HepG2 (cell line): Measurements from ENCODE around the gene MEGF6. TPM values are rescaled to one million over a fixed set of nuclear protein-coding genes. Genes with fewer than 3 reads are reported as not detected.

Experiments
- CREM ChIP-seq, 2 experiments: sonication (generic) in 1 of 2; formaldehyde crosslinking in 1 of 2; IDR thresholded peaks; 2 replicates each; pipeline versions ENCODE4 v1.4.0 to v1.6.1; 2016 to 2020; ENCODE audit warnings: antibody characterized with exemption in 1 of 2, mild to moderate bottlenecking in 1 of 2, missing genetic modification reagents in 1 of 2
- ELF3 ChIP-seq: IDR thresholded peaks from 2 replicates; pipeline ENCODE4 v1.6.1; 2016; ENCODE audit warnings: missing genetic modification reagents, missing compliant biosample characterization
- FOXA1 ChIP-seq, 2 experiments: fragments of 450-650 bp in 1 of 2; sonication (generic) in 1 of 2; formaldehyde crosslinking in 1 of 2; IDR thresholded peaks; 2 replicates each; pipeline versions ENCODE4 v1.4.0 to v1.6.1; 2016 to 2020; ENCODE audit warnings: missing genetic modification reagents in 1 of 2
- HOXD1 ChIP-seq: sonication (generic); formaldehyde crosslinking; IDR thresholded peaks from 2 replicates; pipeline ENCODE4 v1.5.0; 2020; ENCODE audit warnings: missing genetic modification reagents
- KDM5B ChIP-seq: sonication (generic); formaldehyde crosslinking; IDR thresholded peaks from 2 replicates; pipeline ENCODE4 v1.4.0; 2020; ENCODE audit warnings: missing genetic modification reagents, mild to moderate bottlenecking, borderline replicate concordance
- MAF1 ChIP-seq: sonication (generic); formaldehyde crosslinking; IDR thresholded peaks from 2 replicates; pipeline ENCODE4 v1.5.0; 2020; ENCODE audit warnings: missing genetic modification reagents, borderline replicate concordance
- MYPOP ChIP-seq: sonication (generic); formaldehyde crosslinking; IDR thresholded peaks from 2 replicates; pipeline ENCODE4 v1.8.1; 2023; ENCODE audit warnings: mild to moderate bottlenecking, moderate library complexity, missing genetic modification reagents
- NCOA2 ChIP-seq: sonication (generic); formaldehyde crosslinking; IDR thresholded peaks from 2 replicates; pipeline ENCODE4 v1.8.0; 2022; ENCODE audit warnings: inconsistent platforms
- NFYC ChIP-seq: IDR thresholded peaks from 2 replicates; pipeline ENCODE4 v1.6.1; 2016; ENCODE audit warnings: missing genetic modification reagents, missing compliant biosample characterization
- SALL1 ChIP-seq: sonication (generic); formaldehyde crosslinking; IDR thresholded peaks from 2 replicates; pipeline ENCODE4 v1.8.0; 2022; ENCODE audit warnings: mild to moderate bottlenecking, missing genetic modification reagents
- SOX13 ChIP-seq, 3 experiments: fragments of 450-650 bp in 1 of 3; sonication (generic) in 1 of 3; formaldehyde crosslinking in 1 of 3; IDR thresholded peaks in 2 of 3; conservative IDR thresholded peaks in 1 of 3; 2 replicates each; pipeline versions ENCODE4 v1.5.0 to v1.6.1; 2016 to 2020; ENCODE audit warnings: antibody characterized with exemption in 1 of 3, mild to moderate bottlenecking in 1 of 3, missing compliant biosample characterization in 1 of 3, missing genetic modification reagents in 1 of 3, moderate library complexity in 1 of 3
- SRSF4 ChIP-seq: fragments of 200-400 bp; formaldehyde crosslinking; IDR thresholded peaks from one replicate; pipeline ENCODE4 v1.6.1; 2018; ENCODE audit warnings: mild to moderate bottlenecking, low read depth, low read length, moderate library complexity; ENCODE audit not compliant: poor library complexity, severe bottlenecking
- UBTF ChIP-seq: sonication (generic); formaldehyde crosslinking; IDR thresholded peaks from 2 replicates; pipeline ENCODE4 v1.4.0; 2020; ENCODE audit warnings: mild to moderate bottlenecking, missing genetic modification reagents
- ZNF333 ChIP-seq: sonication (generic); formaldehyde crosslinking; IDR thresholded peaks from 2 replicates; pipeline ENCODE4 v1.4.0; 2020; ENCODE audit warnings: mild to moderate bottlenecking, missing genetic modification reagents, borderline replicate concordance
- ZNF577 ChIP-seq: sonication (generic); formaldehyde crosslinking; IDR thresholded peaks from 2 replicates; pipeline ENCODE4 v1.4.0; 2020; ENCODE audit warnings: mild to moderate bottlenecking, low read depth, missing genetic modification reagents, borderline replicate concordance
- ZNF605 ChIP-seq: sonication (generic); formaldehyde crosslinking; IDR thresholded peaks from 2 replicates; pipeline ENCODE4 v1.8.0; 2022; ENCODE audit warnings: mild to moderate bottlenecking, missing genetic modification reagents
- ZNF776 ChIP-seq: sonication (generic); formaldehyde crosslinking; IDR thresholded peaks from 2 replicates; pipeline ENCODE4 v1.4.0; 2020; ENCODE audit warnings: mild to moderate bottlenecking, missing genetic modification reagents
- polyA plus RNA-seq, 8 experiments: library from polyadenylated mRNA; depleted of rRNA in 3 of 8; stranded (reverse) in 7 of 8; unstranded in 1 of 8; fragments of >200 nt; fragmentation: Illumina TruSeq in 4 of 8; extraction: Trizol in 4 of 8; gene quantifications; 2 replicates each; pipeline versions ENCODE4 v1.2.1 to v1.2.3, GENCODE V29; 2011 to 2016; ENCODE audit warnings: low read depth in 4 of 8, missing spikeins in 1 of 8, mixed read lengths in 1 of 8; ENCODE audit not compliant: insufficient read depth in 1 of 8
- total RNA-seq, 5 experiments: library from RNA; depleted of rRNA; stranded (reverse); fragments of >200 nt; fragmentation: Illumina TruSeq; extraction: Trizol; gene quantifications; 2 replicates each; pipeline ENCODE4 v1.2.3, GENCODE V29; 2016; ENCODE audit warnings: low read depth in 1 of 5
- TF ChIP-seq, protein P1 (sequence below): sonication (generic); formaldehyde crosslinking; IDR thresholded peaks from 2 replicates; pipeline ENCODE4 v1.4.0; 2020; ENCODE audit warnings: mild to moderate bottlenecking, missing genetic modification reagents
- TF ChIP-seq, protein P2 (sequence below): IDR thresholded peaks from 2 replicates; pipeline ENCODE4 v1.4.0; 2020; ENCODE audit warnings: mild to moderate bottlenecking, missing genetic modification reagents

MEGF6 gene
- total and polyA plus RNA-seq, 2 of the 13 experiments (the other 11 are each of a cell fraction or from before 2014, with no cell fraction given), result 1.9 TPM

GRCh38 chr1:3652548-3653285 is 41.4 kb upstream of the MEGF6 start (continued):
- TF ChIP-seq HOXD1 (CRISPR knock-in tag) (no peak), NFYC (no peak), MYPOP (CRISPR knock-in tag) (peak; percentile 15; the same call in 1 of the 2 replicates), SOX13 (IDR thresholded peaks at IDR 0.05) (no peak), SOX13 (CRISPR knock-in tag; conservative IDR thresholded peaks at IDR 0.05 in 1 of 2, IDR thresholded peaks at IDR 0.05 in 1 of 2) (no peak), ELF3 (CRISPR knock-in tag) (no peak), MAF1 (CRISPR knock-in tag) (no peak), NCOA2 (CRISPR knock-in tag) (no peak), SRSF4 (no peak), UBTF (CRISPR knock-in tag) (peak; percentile 31; the same call in 1 of the 2 replicates), SALL1 (CRISPR knock-in tag) (no peak), ZNF776 (no peak), ZNF577 (CRISPR knock-in tag) (no peak), KDM5B (no peak), FOXA1 (IDR thresholded peaks at IDR 0.05) (no peak), FOXA1 (CRISPR knock-in tag; IDR thresholded peaks at IDR 0.05) (no peak), ZNF605 (no peak), CREM (IDR thresholded peaks at IDR 0.05) (no peak), CREM (CRISPR knock-in tag; IDR thresholded peaks at IDR 0.05) (no peak), ZNF333 (no peak)
- TF ChIP-seq, protein P1, sequence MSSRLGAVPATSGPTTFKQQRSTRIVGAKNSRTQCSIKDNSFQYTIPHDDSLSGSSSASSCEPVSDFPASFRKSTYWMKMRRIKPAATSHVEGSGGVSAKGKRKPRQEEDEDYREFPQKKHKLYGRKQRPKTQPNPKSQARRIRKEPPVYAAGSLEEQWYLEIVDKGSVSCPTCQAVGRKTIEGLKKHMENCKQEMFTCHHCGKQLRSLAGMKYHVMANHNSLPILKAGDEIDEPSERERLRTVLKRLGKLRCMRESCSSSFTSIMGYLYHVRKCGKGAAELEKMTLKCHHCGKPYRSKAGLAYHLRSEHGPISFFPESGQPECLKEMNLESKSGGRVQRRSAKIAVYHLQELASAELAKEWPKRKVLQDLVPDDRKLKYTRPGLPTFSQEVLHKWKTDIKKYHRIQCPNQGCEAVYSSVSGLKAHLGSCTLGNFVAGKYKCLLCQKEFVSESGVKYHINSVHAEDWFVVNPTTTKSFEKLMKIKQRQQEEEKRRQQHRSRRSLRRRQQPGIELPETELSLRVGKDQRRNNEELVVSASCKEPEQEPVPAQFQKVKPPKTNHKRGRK, result no peak
- TF ChIP-seq, protein P2, sequence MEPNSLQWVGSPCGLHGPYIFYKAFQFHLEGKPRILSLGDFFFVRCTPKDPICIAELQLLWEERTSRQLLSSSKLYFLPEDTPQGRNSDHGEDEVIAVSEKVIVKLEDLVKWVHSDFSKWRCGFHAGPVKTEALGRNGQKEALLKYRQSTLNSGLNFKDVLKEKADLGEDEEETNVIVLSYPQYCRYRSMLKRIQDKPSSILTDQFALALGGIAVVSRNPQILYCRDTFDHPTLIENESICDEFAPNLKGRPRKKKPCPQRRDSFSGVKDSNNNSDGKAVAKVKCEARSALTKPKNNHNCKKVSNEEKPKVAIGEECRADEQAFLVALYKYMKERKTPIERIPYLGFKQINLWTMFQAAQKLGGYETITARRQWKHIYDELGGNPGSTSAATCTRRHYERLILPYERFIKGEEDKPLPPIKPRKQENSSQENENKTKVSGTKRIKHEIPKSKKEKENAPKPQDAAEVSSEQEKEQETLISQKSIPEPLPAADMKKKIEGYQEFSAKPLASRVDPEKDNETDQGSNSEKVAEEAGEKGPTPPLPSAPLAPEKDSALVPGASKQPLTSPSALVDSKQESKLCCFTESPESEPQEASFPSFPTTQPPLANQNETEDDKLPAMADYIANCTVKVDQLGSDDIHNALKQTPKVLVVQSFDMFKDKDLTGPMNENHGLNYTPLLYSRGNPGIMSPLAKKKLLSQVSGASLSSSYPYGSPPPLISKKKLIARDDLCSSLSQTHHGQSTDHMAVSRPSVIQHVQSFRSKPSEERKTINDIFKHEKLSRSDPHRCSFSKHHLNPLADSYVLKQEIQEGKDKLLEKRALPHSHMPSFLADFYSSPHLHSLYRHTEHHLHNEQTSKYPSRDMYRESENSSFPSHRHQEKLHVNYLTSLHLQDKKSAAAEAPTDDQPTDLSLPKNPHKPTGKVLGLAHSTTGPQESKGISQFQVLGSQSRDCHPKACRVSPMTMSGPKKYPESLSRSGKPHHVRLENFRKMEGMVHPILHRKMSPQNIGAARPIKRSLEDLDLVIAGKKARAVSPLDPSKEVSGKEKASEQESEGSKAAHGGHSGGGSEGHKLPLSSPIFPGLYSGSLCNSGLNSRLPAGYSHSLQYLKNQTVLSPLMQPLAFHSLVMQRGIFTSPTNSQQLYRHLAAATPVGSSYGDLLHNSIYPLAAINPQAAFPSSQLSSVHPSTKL (CRISPR knock-in tag), result no peak
